COLO829 (cell line): ENCODE data around the gene ENHO.
"Not testable (repeated sequence)": the region's sequence is repeated elsewhere in the genome, so short reads cannot be mapped to it uniquely, and the experiment has no call there.

Source experiments
- DNase-seq: peaks from one replicate; pipeline ENCODE4 v3.0.0; 2012; ENCODE audit warnings: low spot score

Gene ENHO

DNA sequence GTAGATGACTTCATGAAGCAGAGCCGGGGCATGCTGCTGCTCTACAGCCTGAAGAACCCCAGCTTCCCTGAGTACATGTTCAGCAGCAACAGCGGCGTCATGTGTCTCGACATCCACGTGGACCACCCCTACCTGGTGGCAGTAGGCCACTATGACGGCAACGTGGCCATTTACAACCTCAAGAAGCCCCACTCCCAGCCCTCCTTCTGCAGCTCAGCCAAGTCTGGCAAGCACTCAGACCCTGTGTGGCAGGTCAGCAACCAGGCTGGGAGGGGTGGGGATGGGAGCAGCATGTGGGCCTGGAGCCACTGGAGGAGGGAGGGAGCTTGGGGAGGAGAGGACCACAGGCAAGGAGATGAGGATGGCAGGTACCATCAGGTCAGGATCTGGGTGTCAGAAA, 16.2 kb downstream of the ENHO start:
- DNase-seq: no peak

DNA sequence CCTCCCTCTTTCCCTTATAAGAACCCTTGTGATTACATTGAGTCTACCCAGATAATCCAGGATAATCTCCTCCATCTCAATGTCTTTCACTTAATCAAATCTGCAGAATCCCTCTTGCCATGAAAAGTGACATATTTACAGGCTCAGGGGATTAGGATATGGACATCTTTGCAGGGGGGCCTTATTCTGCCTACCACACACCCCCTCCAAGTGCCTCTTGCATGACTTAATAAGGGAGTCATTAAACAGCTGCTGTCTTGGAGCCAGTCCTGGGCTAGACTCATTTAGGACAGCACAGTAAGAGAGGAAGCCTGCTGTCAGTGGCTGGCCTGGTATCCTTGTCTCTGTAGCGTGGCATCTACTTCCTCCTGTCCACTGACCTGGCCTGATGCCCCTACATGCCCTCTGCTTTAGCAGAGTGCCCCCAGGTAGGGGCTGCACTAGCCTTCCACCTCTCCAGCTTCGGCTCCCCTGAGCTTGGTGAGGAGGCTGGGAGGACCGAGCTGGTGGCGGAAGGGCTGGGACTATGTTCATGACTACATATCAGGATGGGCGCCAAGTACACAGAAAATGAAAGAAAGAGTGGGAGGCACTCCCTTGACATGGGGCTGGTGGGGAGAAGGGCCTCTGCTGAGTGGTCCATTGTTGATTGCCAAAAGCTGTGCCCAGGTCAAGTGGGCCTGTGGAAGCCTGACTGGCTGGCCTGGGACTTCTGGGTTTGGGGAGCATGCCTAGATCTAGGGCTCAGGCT, 17.2 kb downstream of the ENHO start:
- no peak for DNase-seq

DNA sequence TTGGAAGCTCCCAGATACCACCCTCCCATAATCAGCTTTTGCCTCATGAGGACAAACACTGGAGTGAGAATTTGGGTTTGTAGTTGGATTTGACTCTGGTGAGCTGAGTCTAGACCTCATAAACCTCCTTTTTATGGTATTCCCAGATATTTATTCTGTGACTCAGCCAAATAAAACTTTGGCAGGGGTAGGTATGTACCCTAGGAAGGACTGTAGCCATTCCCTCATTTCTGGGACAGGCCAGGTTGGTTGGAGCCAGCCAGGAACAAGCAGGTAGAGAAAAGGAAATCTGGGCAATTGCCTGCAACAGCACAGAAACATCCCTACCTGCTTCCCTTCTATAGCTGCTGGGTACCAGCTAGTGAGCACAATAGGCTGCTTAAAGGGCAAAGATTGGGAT, 19.4 kb downstream of the ENHO start:
- DNase-seq: no peak

DNA sequence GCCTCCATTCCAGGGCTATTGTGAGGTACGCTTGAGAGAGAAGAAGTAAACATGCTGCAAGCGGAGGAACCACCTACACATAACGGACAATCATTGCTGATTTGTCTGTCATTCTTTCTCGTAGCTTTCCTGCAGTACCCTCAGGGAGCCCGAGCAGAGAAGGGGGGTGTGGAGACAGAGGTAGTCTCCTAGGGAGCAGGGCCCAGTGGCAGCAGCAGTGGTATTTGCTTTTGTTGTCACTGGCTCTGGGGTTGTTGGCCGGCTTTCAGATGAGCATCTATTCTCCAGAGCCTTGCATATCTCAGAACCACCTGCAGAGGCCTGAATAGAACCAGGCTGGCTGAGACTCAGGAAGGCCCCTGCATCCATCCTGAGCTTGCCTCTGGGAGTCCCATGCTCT, 19.9 kb downstream of the ENHO start:
- no peak for DNase-seq

DNA sequence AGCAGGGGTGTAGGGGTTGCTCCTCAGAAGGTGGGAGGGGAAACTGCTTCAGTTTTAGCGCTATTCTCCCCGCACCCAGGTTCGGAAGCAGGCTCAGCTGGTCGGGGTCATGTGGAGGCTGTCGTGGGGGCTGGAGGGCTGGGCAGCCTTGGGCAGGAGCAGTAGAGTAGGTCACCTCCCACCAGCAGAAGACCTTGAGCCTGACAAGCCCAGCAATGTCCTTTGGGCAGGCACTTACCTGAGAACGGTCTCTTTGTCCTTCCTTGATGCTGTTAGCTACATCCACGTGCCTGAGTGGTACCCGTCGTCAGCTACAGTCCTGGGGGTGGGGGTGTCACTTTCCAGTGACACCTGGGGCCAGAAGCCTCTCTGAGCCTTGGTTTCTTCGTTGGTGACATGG, 20.3 kb downstream of the ENHO start:
- no peak for DNase-seq

DNA sequence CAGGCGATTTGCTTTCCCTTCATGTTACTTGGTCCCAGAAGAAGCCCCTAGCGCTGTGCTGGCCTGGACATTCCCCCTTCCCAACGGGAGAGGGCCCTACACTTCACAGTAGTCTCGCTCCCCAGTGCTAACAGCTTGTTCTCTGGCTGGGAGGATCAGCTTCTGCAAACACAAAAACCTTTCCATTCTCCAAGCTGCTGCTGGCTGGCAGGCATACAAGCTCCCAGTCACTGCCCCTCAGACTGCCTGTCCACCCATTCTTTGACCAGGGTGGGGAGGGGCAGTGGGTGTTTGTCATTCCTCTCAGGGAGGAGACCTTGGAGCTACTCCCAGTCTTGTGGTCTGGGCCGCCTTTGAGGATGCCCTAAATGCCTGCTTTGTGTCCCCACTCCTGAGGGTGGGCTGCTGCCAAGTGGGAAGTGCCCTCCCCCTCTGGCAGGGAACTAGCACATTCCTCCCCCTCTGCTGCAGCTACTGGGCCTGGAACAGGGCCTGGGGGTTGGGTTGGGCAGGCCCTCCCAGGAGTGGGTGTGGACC, 20.8 kb downstream of the ENHO start:
- peak; percentile 92 for DNase-seq

DNA sequence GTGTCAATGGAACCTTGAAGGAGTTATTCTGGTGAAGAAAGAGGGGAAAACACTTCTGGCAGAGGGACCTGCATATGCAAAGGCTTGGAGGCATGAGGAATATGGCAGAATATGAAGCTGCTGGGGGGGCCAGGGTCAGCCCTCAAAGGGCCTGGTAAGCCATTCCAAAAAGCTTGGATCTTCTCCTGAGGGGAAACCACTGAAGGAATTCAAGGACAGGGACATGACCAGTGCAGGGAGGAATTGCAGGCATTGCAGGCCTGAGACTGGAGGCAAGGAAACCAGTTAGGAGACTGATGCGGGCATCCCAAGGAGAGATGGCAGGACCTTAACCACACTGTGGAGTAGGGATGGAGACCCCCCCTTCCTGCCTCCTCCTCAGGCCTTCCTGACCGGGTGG, 21.4 kb downstream of the ENHO start:
- DNase-seq: no peak

DNA sequence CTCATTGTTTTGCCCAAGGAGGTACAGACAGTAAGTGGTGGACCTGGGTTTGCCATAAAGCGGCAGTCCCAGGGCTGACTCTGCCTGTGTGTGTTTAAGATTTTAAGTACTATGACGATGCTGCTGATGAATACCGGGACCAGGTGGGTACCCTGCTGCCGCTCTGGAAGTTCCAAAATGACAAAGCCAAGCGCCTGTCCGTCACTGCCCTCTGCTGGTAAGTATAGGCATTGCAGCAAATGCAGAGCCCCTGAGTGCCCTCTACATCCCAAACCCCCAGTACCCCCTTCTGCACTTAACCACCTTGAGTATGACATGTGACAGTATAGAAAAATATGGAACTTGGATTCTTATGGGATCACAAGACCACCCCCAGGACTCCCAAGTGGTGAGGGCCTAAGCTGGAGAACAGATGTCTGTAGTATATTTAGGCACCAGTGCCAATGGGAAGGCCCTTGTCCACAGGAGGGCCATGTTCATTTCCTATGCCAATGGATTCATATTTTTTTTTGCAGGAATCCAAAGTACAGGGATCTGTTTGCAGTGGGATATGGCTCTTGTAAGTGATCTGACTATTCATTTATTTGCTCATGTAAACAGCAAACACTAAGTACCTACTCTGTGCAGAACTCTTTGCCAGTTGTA, 22.0 kb downstream of the ENHO start:
- peak; percentile 75 for DNase-seq

DNA sequence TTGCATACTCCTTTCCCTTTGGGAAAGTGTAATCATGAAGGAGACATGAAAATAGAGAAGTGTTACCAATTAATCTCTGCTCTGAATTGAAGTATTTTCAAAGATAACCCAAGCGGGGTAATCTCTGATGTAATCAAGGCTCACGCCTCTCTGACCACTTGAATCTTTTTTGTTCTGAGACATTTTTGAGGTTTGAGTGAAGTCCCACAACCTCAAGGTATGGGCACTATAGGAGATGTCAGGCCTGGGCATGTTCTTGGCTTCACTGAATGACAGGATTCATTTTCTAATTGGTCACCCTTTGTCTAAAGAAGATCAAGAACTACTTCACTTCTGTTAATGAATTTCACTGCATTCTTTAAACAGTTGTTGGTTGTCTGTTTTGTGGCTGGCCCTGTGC, 23.7 kb downstream of the ENHO start:
- no peak for DNase-seq

DNA sequence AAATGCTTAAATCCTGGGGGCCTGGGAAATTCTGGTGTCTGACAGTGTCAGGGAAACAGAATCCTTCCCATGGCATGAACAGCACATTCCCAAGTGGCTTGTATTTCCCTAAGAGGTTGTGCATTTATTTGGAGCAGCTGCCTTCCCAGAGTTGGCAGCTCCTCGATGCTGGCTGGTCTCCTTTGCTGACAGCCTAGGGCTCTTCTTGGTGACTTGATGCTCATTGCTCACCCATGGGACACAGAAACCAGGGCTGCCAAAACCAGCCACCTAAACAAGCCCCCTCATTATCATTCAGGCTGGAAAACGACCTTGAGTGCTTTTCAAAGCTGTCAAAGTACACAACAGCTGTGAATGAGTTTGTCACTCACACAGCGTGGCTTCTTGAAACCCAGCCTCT, 24.2 kb downstream of the ENHO start:
- no peak for DNase-seq

DNA sequence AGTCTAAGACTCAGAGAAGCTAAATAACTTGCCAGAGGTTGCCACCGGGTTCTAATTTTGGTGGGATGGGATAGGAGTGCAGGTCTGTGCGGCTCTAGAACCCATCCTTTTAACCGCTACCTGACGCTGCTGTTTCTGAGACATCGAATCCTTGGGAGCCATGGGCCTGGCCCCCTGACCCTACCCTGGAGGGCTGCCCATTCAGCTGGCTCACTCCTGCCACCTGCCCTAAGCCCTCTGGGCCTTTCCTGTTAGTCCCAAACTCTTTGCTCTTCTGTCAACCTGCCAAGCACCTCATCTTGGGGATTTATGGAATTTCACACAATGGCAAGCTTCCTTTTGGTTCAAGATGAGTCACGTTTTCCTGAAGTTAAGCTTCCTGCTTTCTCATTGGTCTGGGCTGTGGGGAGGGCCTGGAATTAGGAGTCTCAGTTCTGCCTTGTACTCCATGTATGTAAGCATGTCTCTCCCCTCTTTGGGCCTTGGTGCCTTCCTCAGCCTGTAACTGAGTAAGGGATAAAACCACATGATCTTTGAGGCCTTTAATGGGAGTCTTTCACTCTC, 26.6 kb downstream of the ENHO start:
- DNase-seq: no peak

DNA sequence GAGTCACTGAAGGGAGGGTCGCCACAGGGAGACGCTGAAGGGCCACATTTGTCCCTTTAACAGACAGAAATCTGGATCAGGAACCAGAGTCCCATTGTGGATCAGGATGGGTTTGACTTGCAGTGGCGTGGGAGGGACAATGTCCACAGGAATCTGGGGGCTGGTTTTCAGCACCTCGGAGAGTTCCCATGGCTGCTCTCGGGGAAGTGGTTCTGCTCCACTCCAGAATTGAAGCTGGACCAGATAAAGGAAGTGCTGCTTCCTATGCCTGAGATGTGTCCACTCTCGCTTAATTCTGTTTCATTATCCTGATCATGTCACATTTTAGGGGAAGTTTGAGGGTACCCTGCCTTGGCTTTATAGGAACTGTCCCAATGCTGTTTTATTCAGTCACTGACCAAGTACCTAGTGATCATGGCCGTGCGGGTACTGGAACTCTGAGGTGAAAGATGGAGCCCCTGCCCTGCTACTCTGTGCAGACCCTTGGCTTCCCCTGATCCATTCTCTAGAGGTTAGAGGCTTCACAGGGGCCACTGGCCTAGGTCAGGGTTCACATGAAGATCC, 28.7 kb downstream of the ENHO start:
- peak; percentile 65 for DNase-seq

DNA sequence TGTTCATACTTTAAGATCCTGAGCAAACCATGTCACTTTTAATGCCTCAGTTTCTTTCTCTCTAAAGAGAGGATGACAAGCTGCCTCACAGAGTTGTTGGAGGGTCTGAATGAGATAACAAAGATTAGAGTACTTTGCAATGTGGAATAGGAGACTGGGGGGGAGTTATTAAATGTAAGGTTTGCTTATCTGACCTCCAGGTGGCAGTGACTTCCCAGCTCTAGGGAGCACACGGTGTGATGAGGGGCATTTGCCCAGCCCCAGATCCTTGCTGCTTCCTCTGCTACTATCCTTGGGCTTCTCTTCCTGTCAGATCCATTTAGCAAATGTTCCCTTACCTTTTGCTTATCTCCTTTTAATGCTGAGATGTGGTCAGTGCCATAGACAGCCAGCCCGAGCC, 30.7 kb downstream of the ENHO start:
- DNase-seq: no peak

DNA sequence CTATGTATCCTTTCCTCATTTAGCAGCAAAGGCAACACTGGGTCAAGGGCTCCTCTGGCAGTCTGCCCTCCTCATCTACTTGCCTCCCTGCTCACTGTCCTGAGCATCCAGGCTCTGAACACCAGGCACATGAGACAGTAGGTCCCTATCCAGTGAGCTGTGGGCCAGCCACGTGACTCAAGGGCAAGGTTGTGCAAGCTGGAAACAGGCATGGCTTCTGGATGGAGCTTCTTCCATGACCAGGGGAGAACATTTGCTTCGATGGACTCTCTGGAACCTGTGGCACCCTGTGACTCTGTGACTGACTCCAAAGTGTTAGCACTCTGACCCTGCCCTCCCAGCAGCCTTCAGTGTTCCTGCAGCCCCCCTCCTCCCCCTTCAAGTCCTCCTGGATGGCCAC, 31.2 kb downstream of the ENHO start:
- DNase-seq: no peak

DNA sequence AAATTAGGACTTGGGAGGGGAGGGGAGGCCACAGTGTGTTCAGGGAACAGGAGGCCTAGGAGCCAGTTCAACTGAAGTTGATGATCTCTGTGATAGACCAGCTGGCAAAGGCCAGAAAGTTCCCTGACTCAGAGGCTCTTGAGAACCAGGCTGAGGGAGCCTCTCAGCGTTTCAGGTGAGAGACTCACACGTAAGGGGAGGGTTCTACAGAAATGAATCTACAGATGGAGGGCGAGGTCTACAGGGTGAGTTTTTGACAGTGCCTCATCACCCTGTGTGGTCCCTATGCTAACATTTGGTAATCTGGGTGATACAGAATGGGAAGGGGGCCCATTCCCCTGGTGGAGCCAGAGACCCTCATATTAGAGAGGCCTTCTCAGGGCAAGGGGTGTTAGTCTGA, 32.0 kb downstream of the ENHO start:
- DNase-seq: no peak

DNA sequence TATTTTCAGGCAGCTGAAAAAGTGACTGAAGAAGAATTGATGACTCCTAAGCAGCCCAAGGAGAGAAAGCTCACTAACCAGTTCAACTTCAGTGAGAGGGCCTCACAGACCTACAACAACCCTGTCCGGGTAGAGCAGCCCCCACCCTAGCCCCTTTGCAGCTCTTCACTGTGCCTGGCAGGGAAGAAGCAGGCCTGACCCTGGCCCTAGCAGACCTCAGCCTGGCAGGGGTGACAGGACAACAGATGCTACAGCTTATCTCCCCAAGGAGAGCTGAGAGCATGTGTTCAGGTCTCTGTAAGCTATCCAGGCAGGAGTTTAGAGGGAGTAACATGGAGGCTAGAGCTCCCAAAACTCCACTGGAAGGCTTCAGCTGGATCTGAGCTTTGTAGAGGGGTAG, 32.4 kb downstream of the ENHO start:
- DNase-seq: no peak

DNA sequence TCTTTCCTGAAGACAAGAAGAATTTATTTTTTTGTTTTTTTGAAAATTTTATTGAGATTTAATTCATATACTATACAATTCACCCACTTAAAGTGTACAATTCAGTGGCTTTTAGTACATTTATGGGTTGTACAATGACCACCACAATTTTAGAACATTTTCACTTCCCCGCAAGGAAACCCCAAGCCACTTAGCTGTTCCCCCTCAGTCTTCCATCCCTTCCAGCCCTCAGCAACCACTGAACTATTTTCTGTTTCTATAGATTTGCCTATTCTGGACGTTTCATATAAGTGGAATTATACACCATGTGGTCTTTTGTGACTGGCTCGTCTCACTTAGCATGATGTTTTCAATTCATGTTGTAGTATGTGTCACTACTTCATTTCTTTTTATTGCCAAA, 36.2 kb downstream of the ENHO start:
- no peak for DNase-seq

DNA sequence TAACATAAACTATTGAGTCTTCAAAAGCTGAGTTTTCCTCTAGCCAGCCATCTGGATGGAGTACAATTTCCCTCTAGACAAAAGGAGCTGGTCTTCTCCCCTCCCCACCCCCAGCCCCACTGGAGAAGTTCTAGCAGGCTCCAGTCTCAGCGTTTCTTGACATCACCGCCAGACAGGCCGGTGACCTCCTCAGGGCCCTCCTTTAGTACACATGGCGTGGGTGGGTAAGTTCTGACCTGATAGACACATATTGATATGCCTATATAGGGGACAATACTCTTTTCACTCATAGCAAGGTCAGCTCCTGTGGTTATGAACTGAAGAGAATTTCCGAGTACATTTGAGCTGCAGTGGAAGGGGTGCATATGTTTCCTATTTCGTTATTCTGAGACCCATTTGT, 37.0 kb downstream of the ENHO start:
- DNase-seq: no peak

DNA sequence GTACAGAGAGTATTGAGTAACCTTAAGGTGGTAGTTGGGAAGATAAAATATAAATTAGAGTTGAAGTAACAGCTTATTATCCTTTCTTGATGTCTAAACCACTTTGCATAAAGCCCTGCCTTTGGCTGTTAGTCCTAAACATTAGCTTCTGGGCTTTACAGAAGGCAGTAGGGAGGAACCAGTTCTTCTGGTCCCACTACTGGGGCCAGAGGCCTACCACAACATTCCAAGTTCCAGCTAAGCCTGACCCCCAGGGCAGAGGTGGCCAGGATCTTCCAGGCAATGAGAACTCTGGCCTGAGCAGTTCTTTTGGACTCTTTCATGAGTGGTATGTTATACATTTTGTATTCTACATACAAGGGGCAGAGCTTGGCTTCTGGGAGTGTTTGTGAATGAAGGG, 38.1 kb downstream of the ENHO start:
- DNase-seq: no peak

DNA sequence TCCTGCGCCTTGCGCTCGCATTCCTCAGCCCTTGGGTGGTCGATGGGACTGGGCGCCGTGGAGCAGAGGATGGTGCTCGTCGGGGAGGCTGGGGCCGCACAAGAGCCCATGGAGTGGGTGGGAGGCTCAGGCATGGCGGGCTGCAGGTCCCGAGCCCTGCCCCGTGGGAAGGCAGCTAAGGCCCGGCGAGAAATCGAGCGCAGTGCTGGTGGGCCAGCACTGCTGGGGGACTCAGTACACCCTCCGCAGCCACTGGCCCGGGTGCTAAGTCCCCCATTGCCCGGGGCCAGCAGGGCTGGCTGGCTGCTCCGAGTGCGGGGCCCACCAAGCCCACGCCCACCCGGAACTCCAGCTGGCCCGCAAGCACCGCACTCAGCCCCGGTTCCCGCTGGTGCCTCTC, 40.0 kb downstream of the ENHO start:
- not testable (repeated sequence) for DNase-seq

DNA sequence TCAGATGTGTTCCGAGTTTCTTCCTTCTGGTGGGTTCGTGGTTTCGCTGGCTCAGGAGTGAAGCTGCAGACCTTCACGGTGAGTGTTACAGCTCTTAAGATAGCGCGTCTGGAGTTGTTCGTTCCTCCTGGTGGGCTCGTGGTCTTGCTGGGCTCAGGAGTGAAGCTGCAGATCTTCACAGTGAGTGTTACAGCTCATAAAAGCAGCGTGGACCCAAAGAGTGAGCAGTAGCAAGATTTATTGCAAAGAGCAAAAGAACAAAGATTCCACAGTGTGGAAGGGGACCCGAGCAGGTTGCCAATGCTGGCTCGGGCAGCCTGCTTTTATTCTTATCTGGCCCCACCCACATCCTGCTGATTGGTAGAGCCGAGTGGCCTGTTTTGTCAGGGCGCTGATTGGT, 41.2 kb downstream of the ENHO start:
- not testable (repeated sequence) for DNase-seq

DNA sequence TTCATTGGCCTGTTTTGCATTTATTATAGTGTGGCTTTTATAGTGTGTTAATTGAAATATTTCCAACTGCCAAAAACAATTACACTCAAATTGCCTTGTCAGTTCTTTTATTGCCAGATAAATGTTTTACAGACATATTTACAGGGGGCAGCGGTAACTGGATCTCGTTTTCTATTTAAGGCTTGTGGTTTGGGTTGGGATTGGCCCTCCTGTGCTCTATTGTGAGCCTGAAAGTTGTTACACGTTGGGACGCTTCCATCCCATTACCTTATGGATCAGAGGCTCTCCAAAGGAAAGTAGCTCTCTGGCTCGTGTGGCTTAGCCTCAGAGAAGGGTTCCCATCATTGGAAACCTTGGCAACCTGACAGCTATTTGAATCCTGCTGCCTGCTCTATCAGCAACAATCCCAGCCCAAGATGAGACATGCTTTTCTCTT, 43.3 kb downstream of the ENHO start:
- no peak for DNase-seq

DNA sequence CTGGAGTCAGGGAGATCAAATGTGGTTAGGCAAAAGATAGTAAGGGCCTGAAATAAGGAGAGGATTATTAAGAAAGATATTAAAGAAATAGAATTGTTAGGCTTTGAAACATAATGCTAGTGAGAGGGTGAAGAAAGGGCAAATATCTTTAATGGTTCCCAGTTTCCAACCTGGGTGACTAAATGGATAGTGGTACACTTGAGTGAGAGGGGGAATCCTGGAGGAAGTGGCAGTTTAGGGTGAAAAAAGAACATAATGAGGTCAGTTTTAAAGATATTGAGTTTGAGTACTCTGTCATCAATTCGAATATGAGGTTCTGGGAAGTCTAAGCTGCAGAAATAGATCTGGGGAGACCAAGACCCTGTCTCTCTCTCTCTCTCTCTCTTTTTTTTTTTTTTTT, 45.2 kb downstream of the ENHO start:
- no peak for DNase-seq
